AML-193 (cell line): ENCODE data around the gene RPS19.

Experiments
- DNase-seq, 2 experiments: peaks; one replicate each; lab custom pipeline; 2025; lab: John Stamatoyannopoulos, UW

Gene RPS19

GRCh38 chr19:41879080-41879479 is 19.0 kb downstream of the RPS19 start:
- DNase-seq: no peak

- no peak for DNase-seq
Measured at GRCh38 chr19:41879670-41880328, 19.7 kb downstream of the RPS19 start.

GRCh38 chr19:41880329-41880708 is 20.3 kb downstream of the RPS19 start:
- DNase-seq: no peak

GRCh38 chr19:41882568-41883462 is 22.8 kb downstream of the RPS19 start, which contains the start of gene ARHGEF1:
Gene ARHGEF1, plus strand, starts transcription at chr19:41883184. Its CDS starts 4,899 bp downstream, at chr19:41888083.
- DNase-seq: peak; percentile 37 to 45

GRCh38 chr19:41883463-41883820 is 23.4 kb downstream of the RPS19 start:
- no peak for DNase-seq

- DNase-seq: peak; percentile 87 to 91
Measured at GRCh38 chr19:41883821-41884733, 24.0 kb downstream of the RPS19 start.

- DNase-seq: no peak
Measured at GRCh38 chr19:41886761-41887710, 27.0 kb downstream of the RPS19 start.

GRCh38 chr19:41887711-41888382 is 27.8 kb downstream of the RPS19 start:
- DNase-seq: no peak

GRCh38 chr19:41888926-41889325 is 28.9 kb downstream of the RPS19 start:
- no peak for DNase-seq

- DNase-seq: no peak
Measured at GRCh38 chr19:41889896-41890295, 29.8 kb downstream of the RPS19 start.

GRCh38 chr19:41890936-41891335 is 30.9 kb downstream of the RPS19 start:
- DNase-seq: no peak

GRCh38 chr19:41892173-41892902 is 32.3 kb downstream of the RPS19 start:
- no peak for DNase-seq

GRCh38 chr19:41893899-41894298 is 33.8 kb downstream of the RPS19 start:
- DNase-seq: peak; percentile 18 to 26

- no peak for DNase-seq
Measured at GRCh38 chr19:41894350-41894749, 34.3 kb downstream of the RPS19 start.

- DNase-seq: no peak
Measured at GRCh38 chr19:41895745-41896580, 35.9 kb downstream of the RPS19 start.

GRCh38 chr19:41896581-41896942 is 36.5 kb downstream of the RPS19 start:
- DNase-seq: no peak

- no peak for DNase-seq
Measured at GRCh38 chr19:41897181-41897580, 37.1 kb downstream of the RPS19 start.

- DNase-seq: no peak
Measured at GRCh38 chr19:41897820-41898219, 37.8 kb downstream of the RPS19 start.

- DNase-seq: no peak
Measured at GRCh38 chr19:41898235-41898634, 38.2 kb downstream of the RPS19 start.
